ENCODE data around the gene EIF4EBP2.

- TF ChIP-seq, protein P1, sequence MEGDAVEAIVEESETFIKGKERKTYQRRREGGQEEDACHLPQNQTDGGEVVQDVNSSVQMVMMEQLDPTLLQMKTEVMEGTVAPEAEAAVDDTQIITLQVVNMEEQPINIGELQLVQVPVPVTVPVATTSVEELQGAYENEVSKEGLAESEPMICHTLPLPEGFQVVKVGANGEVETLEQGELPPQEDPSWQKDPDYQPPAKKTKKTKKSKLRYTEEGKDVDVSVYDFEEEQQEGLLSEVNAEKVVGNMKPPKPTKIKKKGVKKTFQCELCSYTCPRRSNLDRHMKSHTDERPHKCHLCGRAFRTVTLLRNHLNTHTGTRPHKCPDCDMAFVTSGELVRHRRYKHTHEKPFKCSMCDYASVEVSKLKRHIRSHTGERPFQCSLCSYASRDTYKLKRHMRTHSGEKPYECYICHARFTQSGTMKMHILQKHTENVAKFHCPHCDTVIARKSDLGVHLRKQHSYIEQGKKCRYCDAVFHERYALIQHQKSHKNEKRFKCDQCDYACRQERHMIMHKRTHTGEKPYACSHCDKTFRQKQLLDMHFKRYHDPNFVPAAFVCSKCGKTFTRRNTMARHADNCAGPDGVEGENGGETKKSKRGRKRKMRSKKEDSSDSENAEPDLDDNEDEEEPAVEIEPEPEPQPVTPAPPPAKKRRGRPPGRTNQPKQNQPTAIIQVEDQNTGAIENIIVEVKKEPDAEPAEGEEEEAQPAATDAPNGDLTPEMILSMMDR (IDR thresholded peaks at IDR 0.05) = no peak
- no peak for TF ChIP-seq POLR2A (IDR thresholded peaks at IDR 0.05)
Measured at GRCh38 chr10:70425096-70425495, 21.2 kb downstream of the EIF4EBP2 start.
